Mucosa of stomach (tissue), 1 donor: ENCODE data around the gene CCNK.

Source experiments
- H3K27me3 ChIP-seq: one replicate; pipeline ENCODE4 v1.7.0; 2013; ENCODE audit warnings: mild to moderate bottlenecking, low read length; ENCODE audit not compliant: control insufficient read depth, insufficient read depth
- H3K36me3 ChIP-seq: one replicate; pipeline ENCODE4 v1.7.0; 2013; ENCODE audit warnings: low read length; ENCODE audit not compliant: control insufficient read depth, insufficient read depth
- H3K4me1 ChIP-seq: one replicate; pipeline ENCODE4 v1.7.0; 2013; ENCODE audit warnings: mild to moderate bottlenecking, low read length; ENCODE audit not compliant: control insufficient read depth, insufficient read depth
- H3K4me3 ChIP-seq: one replicate; pipeline ENCODE4 v1.7.0; 2013; ENCODE audit warnings: low read length
- H3K9ac ChIP-seq: one replicate; pipeline ENCODE4 v1.7.0; 2013; ENCODE audit warnings: mild to moderate bottlenecking, low read length, moderate library complexity
- H3K9me3 ChIP-seq: one replicate; pipeline ENCODE4 v1.7.0; 2013; ENCODE audit warnings: mild to moderate bottlenecking, low read length, moderate library complexity; ENCODE audit not compliant: control insufficient read depth
- donor health status: Pancreatic carcinoma.

Gene CCNK

GRCh38 chr14:99535908-99536778 lies 54.9 kb downstream of the CCNK start:
- H3K4me1 ChIP-seq: peaks cover 21% of the 10 kb centered on the region
- H3K36me3 ChIP-seq: no peaks in the 10 kb centered on the region
- no peak overlapping the region for H3K4me3 ChIP-seq
- no peaks in the 10 kb centered on the region for H3K9me3 ChIP-seq
- H3K27me3 ChIP-seq: no peaks in the 10 kb centered on the region
- H3K9ac ChIP-seq: no peak overlapping the region

- Histone ChIP-seq H3K27me3 (no peaks in the 10 kb centered on the region), H3K4me3 (no peak overlapping the region), H3K9me3 (no peaks in the 10 kb centered on the region), H3K36me3 (no peaks in the 10 kb centered on the region), H3K4me1 (peaks cover 27% of the 10 kb centered on the region), H3K9ac (no peak overlapping the region)
Measured at GRCh38 chr14:99537399-99537798, 56.2 kb downstream of the CCNK start.

- no peaks in the 10 kb centered on the region for H3K36me3 ChIP-seq
- H3K4me1 ChIP-seq: peaks cover 32% of the 10 kb centered on the region
- no peaks in the 10 kb centered on the region for H3K27me3 ChIP-seq
- no peaks in the 10 kb centered on the region for H3K9me3 ChIP-seq
- H3K9ac ChIP-seq: no peak overlapping the region
- no peak overlapping the region for H3K4me3 ChIP-seq
Measured at GRCh38 chr14:99538275-99538674, 57.1 kb downstream of the CCNK start.

DNA sequence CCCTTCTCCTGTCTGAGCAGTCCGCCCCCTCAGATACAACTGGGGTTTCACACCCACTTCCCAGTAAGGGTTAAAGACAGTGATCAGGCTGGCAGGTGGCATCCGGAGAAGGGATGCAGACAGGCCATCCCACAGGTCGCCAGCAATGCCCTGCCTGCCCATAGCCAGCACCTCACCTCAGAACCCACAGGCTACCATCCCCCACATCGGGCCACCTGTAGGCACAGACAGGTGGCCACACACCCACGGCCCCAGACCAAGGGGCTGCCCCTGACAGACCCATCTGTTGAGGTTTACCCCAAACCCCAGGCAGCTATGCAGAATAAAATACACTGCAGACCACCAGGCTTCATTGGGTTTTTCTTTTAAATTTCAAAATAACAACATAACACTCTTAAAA lies 57.5 kb downstream of the CCNK start:
- H3K9me3 ChIP-seq: no peaks in the 10 kb centered on the region
- peaks cover 32% of the 10 kb centered on the region for H3K4me1 ChIP-seq
- H3K27me3 ChIP-seq: no peaks in the 10 kb centered on the region
- no peak overlapping the region for H3K4me3 ChIP-seq
- H3K9ac ChIP-seq: no peak overlapping the region
- H3K36me3 ChIP-seq: no peaks in the 10 kb centered on the region

DNA sequence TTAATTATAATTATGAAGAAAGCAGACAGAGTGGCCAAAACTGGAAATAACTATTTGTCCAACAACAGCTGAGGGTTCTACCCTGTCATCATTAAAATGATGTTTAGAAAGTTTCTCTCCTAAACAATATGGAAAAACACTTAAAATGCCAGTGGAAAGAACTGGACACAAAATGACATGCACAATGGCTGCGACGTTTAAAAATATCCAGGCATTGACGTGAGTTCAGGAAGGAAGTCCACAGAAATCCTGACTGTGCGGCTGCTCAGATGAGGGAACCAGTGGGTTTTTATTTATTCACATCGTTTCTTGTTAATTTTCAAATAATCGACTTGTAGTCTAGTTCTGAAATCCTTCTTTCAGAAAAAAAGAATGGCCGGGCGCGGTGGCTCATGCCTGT lies 58.3 kb downstream of the CCNK start:
- Histone ChIP-seq H3K36me3 (no peaks in the 10 kb centered on the region), H3K9me3 (no peaks in the 10 kb centered on the region)

GRCh38 chr14:99540196-99541032 lies 59.2 kb downstream of the CCNK start:
- Histone ChIP-seq H3K27me3 (no peaks in the 10 kb centered on the region), H3K36me3 (no peaks in the 10 kb centered on the region), H3K4me1 (peaks cover 32% of the 10 kb centered on the region), H3K9ac (no peak overlapping the region), H3K4me3 (no peak overlapping the region), H3K9me3 (no peaks in the 10 kb centered on the region)

More for the DNA sequence above, 58.3 kb downstream of the CCNK start:
- peaks cover 32% of the 10 kb centered on the region for H3K4me1 ChIP-seq
- H3K27me3 ChIP-seq: no peaks in the 10 kb centered on the region
- no peak overlapping the region for H3K9ac ChIP-seq
- H3K4me3 ChIP-seq: no peak overlapping the region

DNA sequence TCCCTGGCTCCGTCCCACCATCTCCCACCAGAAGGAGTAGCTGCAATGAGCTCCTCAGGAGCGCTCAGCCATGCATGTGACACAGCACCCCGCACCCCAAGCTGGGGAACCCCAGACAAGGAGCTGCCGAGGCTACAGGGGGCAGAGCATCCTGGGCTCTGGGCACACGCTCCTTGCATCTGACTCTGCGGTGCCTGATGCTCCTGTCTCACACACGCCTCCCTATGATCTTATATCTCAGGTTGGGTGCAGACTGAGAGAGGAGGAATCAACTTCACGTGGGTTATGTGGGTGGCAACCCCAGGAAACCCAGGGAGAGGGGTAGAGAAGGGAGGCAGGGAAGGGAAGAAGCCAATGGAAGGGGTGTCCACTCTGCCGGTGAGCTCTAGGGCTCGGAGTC lies 60.0 kb downstream of the CCNK start:
- peaks cover 32% of the 10 kb centered on the region for H3K4me1 ChIP-seq
- H3K4me3 ChIP-seq: no peak overlapping the region
- H3K9ac ChIP-seq: no peak overlapping the region
- no peaks in the 10 kb centered on the region for H3K36me3 ChIP-seq
- H3K9me3 ChIP-seq: no peaks in the 10 kb centered on the region
- no peaks in the 10 kb centered on the region for H3K27me3 ChIP-seq

- Histone ChIP-seq H3K9me3 (no peaks in the 10 kb centered on the region), H3K27me3 (no peaks in the 10 kb centered on the region), H3K4me1 (peaks cover 32% of the 10 kb centered on the region), H3K4me3 (no peak overlapping the region), H3K36me3 (no peaks in the 10 kb centered on the region), H3K9ac (no peak overlapping the region)
Measured at GRCh38 chr14:99541677-99542470, 60.7 kb downstream of the CCNK start.

DNA sequence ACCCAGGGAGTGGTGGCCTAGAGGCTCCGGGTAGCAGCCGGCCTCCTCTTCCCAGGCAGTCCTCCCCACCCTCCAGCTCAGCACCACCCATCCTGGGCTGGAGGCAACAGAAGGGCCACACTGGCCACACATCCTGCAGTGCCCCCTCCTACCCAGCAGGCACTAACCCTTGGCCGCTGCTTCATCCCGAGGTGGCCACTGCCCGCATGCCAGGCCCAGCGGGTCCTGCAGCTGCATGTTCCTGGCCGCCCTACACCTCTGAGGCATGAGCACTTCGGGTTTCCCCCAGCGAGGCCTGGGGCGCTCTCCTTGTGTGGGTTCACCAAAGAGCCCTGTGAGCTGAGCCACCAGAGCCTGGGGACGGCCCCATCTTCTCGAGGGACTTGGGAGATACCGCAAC lies 61.4 kb downstream of the CCNK start:
- H3K27me3 ChIP-seq: no peaks in the 10 kb centered on the region

DNA sequence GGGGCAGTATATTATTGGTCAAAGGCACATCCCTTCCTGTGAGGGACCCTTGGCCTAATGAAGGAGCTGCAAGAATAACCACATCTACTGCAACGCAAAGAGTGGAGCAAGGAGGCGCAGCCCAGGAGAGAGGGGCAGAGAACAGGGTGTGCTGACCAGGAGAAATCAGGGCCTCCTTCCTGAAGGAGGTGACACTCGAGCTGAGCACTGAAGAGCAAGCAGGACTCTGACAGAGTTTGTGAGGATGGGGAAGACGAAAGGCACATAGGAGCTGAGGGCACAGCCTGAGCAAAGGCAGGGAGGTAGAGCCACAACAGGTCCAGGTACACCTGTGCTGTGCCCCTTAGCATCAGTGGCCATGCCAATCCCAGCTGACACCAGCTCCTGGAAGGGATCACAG lies 62.2 kb downstream of the CCNK start:
- Histone ChIP-seq H3K36me3 (no peaks in the 10 kb centered on the region), H3K4me3 (no peak overlapping the region), H3K27me3 (no peaks in the 10 kb centered on the region), H3K9ac (no peak overlapping the region), H3K4me1 (peaks cover 17% of the 10 kb centered on the region), H3K9me3 (no peaks in the 10 kb centered on the region)

More for the DNA sequence above, 61.4 kb downstream of the CCNK start:
- Histone ChIP-seq H3K36me3 (no peaks in the 10 kb centered on the region), H3K9me3 (no peaks in the 10 kb centered on the region), H3K4me3 (no peak overlapping the region), H3K9ac (no peak overlapping the region), H3K4me1 (peaks cover 25% of the 10 kb centered on the region)

GRCh38 chr14:99543985-99544384 lies 62.8 kb downstream of the CCNK start:
- no peaks in the 10 kb centered on the region for H3K9me3 ChIP-seq
- H3K36me3 ChIP-seq: no peaks in the 10 kb centered on the region
- H3K27me3 ChIP-seq: no peaks in the 10 kb centered on the region
- no peak overlapping the region for H3K4me3 ChIP-seq
- peaks cover 16% of the 10 kb centered on the region for H3K4me1 ChIP-seq
- no peak overlapping the region for H3K9ac ChIP-seq
